CD4-positive, alpha-beta T cell treated with Interleukin-15 for 4 hours (primary cell): ENCODE data around the gene TENT5A.
"Not testable (repeated sequence)": the region's sequence is repeated elsewhere in the genome, so short reads cannot be mapped to it uniquely, and the experiment has no call there.

Experiments
- DNase-seq: peaks from one replicate; pipeline ENCODE4 v3.0.0-alpha.2; 2020; ENCODE audit warnings: low spot score

TENT5A gene

GRCh38 chr6:81750681-81751387 is 1.6 kb downstream of the TENT5A start:
- DNase-seq: no peak

GRCh38 chr6:81750200-81750599 is 2.3 kb downstream of the TENT5A start:
- no peak for DNase-seq

DNA sequence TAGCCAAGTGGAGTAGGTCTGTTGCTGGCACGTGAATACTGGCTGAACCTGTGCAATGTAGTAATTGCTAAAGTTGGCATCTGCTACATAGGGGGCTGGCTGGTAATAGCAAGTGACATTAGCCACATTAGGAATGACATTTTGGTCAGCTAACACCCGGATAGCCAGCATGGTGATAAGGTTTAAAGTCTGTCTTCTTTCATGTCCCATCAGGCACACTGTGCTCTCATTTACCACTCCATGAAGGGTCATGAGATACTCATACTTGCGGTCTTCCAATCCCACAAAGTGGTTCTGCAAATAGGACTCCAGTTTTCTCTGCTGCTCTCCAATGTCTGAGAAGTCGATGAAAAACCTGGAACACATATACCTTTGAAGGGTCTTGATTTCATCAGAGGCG is 2.8 kb downstream of the TENT5A start:
- DNase-seq: no peak

- no peak for DNase-seq
Observed at GRCh38 chr6:81748994-81749393, 3.5 kb downstream of the TENT5A start.

DNA sequence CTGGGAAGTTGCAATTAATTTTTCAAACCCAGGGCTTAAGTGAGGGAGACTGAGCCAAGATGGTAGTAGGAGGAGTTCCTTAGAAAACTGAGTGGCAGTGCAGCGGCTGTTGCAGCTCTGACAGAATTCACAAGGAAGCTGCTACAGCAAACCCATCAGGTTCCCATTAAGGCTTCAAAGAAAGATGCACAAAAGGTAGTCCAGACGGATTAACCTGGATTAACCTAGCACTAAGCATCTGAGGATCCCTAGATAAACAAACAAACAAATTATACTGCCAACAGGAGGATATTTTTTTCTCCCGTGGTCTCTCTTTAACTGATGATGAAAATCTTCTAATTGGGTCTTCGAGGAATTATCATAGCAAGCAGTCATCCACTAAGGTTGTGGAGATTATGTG is 5.2 kb downstream of the TENT5A start:
- DNase-seq: no peak

GRCh38 chr6:81744131-81744530 is 8.3 kb downstream of the TENT5A start:
- DNase-seq: no peak

DNA sequence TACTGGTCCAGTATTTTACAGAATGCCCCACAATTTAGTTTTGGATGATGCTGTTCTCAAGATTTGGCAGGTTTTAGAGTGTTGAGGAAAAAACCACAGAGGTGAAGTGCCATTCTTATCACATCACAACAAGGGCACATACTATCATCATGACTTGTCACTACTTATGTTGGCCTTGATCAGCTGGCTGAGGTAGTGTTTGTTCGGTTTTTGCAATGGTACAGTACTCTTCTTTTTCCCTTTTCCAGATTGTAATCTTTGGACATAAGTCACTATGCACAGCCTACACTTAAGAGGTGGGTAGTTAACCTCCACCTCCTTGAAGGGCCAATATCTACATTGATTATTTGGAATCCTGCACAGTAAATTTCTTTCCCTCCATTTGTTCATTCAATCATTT is 8.8 kb downstream of the TENT5A start:
- DNase-seq: no peak

DNA sequence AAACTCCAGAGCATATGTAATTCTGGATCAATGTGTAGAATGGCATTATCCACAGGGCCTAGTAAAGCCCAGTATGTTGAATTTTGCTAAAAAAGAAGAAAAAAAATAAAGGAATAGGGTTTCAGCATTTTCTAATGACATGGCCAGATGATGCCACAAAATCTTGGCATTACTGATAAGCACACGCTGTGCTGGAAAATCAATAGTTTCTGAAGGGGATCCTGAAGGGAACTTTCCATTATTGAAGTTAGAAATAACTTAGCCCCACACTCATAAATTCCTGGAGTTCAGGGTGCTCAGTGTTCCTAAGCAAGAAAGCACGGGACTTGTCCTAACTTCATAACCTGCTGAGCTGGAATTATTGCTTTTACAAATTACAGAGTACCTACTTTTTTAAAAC is 10.8 kb downstream of the TENT5A start:
- no peak for DNase-seq

DNA sequence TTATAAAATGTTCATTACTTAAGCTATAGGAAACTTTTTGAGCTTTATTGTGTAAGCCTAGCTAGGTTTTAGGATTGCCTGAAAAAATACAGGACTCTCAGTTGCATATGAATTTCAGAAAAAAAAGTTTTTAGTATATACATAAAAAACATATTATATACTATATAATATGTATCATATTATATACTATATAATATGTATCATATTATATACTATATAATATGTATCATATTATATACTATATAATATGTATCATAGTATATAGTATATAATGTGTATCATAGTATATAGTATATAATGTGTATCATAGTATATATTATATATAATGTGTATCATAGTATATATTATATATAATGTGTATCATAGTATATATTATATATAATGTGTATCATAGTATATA is 11.9 kb downstream of the TENT5A start:
- DNase-seq: not testable (repeated sequence)

GRCh38 chr6:81739230-81740195 is 13.0 kb downstream of the TENT5A start:
- no peak for DNase-seq

DNA sequence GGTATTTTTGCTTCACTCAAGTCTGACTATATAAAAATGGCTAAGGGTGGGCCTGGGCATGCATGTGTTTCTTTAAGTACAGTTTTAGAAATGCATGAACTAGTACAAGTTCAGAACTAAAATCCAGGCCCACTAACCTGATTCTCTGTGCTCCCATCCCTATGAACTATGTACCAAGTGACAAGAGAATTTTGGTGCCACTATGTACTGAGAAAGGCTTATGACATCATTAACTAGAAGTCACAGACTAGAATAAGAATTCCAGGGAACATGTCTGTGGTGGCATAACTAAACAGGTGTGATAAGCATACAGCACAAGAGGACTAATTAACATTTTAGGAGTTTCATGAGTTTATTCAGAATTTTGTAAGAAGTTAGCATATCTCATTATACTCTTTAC is 16.1 kb downstream of the TENT5A start:
- no peak for DNase-seq

DNA sequence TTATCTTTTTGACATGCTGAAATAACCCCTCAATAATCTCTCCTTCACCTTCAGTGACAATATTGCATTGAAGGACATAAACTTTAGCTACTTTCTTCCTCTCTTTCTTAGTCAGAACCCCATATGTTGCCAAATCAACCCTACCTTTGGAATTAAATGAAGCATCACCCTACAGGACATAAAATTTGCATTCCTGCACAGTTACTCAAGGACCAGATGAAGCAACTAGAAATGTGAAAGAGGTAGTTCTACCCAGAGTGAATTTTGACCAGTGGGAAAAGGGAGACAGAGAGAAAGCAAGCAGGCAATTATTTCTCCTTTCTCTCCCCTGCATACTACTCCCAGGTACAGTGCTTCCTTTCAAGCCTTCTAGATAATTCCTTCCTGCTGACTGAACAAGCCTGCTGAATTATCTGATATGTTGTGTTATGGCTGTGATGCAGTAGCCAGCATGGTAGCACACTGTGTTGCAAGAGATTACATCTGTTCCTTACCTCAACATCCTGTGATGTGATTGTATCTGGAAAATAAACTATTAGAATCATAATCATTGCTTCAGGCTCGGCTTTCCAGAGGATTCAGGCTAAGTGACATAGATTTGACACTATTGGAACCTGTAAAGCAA is 16.6 kb downstream of the TENT5A start:
- no peak for DNase-seq

- no peak for DNase-seq
Observed at GRCh38 chr6:81734500-81735150, 17.9 kb downstream of the TENT5A start.

GRCh38 chr6:81734081-81734480 is 18.4 kb downstream of the TENT5A start:
- no peak for DNase-seq

GRCh38 chr6:81731814-81732213 is 20.7 kb downstream of the TENT5A start:
- DNase-seq: no peak

- no peak for DNase-seq
Observed at GRCh38 chr6:81727876-81728517, 24.5 kb downstream of the TENT5A start.

DNA sequence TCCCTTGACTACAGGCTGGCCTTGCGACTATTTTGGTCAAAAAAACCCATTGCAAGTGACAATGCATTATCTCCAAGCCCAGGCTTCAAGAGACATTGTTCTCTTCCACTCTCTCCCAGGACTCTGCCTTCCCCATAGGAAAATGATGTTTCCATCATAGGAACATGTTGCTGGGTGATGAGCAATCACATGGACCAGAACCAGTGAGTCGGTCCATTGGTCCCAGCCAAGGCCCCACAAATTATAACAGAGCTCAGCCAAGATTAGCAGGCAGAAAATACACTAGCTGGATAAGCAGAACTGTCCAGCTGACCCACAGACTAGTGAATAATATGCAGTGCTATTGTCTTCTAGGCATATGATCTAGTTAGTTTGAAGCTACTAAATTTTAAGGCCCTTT is 27.4 kb downstream of the TENT5A start:
- no peak for DNase-seq

GRCh38 chr6:81722506-81723223 is 29.8 kb downstream of the TENT5A start:
- no peak for DNase-seq

- DNase-seq: no peak
Observed at GRCh38 chr6:81720427-81720826, 32.1 kb downstream of the TENT5A start.

- no peak for DNase-seq
Observed at GRCh38 chr6:81718126-81718525, 34.4 kb downstream of the TENT5A start.

DNA sequence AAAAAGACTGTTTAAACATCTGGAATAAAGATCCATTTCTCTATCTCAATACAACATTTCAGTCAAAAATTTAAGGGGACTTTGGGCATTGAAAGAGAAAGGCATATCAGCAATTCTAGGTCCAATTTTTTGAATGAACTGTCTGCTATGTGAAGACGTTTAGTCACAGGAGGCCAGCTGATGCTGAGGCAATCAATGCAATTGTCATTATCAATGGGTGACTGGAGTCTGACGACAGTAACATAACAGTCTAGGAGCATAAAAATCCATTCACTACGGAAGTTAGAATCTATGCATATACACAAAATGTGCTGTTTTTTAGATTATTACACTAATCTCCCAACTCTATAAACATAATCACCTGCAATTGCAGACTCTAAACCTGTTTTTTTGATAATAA is 37.8 kb downstream of the TENT5A start:
- DNase-seq: no peak
